Activated CD8-positive, alpha-beta memory T cell treated with anti-CD3 and anti-CD28 coated beads for 1 hour (primary cell): ENCODE measurements around the gene AHNAK2.

Experiments used
- DNase-seq, 2 donors: peaks; one replicate each; pipeline ENCODE4 v3.0.0-alpha.2; 2020; ENCODE audit warnings: low read depth in 1 of 2; ENCODE audit errors: extremely low read depth in 1 of 2

AHNAK2 gene

DNA sequence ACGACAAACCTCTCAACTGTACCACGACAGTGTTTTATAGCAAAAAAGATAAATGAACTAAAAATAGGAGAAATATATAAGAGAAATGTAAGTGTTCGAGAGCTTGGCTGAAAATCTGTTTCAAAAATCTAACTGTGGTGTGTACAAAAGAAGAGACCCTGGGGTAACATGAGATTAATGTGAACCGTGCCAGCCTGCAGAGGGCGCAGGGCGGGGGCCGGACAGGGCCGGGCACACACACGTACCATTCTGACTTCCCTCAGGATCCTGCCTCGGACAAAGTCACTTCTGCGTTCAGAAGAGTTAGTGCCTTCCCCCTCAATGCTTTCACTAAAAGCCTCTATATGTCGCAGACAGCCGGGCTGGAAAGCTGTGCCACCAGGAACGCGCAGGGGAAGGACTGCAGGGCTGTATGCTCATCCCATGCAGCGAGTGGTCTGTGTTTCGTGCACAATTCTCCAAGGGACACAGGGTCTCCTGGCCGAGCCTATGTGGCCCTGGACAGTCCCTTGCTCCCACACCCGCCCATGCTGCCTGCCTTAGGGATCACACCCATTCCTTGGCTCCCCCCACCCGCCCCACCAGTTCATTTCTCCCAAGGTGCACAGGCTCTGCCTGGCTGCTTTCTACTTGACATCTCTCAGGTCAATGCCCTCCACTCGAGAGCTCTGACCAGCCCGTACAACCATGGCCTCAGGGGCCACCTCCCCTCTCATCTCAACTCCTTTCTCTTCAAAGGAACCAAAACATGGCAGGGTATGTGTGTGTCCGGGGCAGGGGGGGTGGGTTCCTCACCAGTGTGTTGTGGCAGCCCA lies 34.2 kb upstream of the AHNAK2 start:
- DNase-seq = no peak

DNA sequence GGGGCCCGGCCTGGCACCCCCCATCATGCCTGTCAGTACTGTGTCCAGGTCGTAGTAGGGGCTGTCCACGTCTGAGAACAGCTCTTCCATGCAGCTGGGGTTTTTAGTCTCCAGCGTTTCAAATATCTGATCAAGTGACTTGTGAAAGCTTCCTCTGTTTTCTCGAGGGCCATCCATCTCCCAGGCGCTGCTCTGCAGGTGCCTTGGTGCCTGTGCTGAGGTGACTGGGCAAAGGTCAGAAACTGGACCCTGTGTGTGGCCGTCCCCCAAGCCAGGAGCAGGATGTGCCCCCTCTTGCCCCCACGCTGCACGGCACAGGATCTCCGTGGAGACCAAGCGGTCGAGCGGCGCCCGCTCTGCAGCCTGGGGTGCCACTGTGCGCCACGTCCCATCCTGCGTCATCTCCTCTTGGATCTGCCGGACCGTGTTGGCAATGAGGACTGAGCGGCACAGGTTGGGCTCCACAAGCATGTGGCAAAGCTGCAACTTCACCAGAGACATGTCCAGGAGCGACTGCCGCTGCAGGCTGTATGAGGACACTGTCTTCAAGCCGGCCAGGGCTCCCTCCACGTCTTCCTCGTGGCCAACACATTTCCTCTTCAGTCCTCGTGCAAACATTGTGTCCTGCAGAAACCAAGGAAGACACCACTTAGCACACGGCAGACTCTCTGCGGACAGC lies 33.3 kb upstream of the AHNAK2 start:
- DNase-seq = no peak

- DNase-seq = no peak
Measured at GRCh38 chr14:105010891-105011291, 32.7 kb upstream of the AHNAK2 start.

DNA sequence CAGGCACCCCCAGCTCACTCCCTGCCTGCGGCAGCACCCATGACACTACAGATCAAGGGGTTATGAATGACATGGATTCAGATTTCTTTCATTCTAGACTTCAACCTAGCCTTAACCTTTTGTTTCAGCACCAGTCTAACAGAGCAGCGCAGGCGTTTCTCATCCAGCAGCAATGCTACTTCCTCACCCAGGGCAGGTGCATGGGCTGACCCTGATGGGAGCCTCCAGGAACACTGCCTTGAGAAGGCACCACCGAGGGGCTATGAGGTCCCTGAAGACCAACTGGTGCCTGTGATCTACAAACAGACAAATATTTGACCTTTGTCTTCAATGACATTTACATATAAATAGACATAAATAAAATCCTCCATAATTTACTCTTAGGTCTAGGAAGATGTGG lies 31.9 kb upstream of the AHNAK2 start:
- no peak for DNase-seq

- no peak for DNase-seq
Measured at GRCh38 chr14:105007593-105008264, 29.6 kb upstream of the AHNAK2 start.

DNA sequence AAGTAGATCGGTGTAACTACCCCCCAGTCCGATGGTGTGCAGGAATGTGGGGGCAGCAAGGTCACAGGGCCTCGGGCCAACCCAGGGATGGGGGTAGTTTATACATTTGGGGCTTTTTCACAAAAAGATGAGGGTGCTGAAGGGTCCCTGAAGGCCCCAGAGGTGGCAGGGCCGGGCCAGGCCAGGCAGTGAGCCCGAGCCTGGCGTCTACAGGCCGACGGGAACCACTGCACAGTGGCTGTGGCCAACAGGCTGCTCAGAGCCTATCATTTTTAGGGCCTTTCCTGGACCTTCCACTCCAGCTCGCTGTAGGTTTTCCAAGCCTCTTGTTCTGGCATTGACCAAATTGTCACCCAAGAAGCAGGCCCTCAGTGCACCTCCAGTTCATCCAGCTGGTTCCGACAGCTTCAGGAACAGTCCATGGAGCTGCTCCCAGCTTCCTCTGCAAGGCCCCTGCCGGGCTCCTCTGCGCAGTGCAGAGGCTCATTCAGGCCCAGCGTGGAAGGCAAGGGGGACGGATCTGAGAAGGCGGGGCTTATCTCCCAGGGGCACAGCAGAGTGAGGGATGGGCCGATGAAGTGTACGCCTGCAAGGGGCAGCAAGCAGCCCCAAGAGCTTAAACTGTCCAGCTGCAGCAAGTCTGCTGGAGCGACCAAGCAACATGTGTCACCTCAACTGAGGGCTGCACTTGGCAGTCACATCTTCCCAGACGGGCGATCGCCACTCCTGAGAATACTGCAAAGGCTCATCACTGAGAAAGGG lies 28.8 kb upstream of the AHNAK2 start:
- DNase-seq = no peak

DNA sequence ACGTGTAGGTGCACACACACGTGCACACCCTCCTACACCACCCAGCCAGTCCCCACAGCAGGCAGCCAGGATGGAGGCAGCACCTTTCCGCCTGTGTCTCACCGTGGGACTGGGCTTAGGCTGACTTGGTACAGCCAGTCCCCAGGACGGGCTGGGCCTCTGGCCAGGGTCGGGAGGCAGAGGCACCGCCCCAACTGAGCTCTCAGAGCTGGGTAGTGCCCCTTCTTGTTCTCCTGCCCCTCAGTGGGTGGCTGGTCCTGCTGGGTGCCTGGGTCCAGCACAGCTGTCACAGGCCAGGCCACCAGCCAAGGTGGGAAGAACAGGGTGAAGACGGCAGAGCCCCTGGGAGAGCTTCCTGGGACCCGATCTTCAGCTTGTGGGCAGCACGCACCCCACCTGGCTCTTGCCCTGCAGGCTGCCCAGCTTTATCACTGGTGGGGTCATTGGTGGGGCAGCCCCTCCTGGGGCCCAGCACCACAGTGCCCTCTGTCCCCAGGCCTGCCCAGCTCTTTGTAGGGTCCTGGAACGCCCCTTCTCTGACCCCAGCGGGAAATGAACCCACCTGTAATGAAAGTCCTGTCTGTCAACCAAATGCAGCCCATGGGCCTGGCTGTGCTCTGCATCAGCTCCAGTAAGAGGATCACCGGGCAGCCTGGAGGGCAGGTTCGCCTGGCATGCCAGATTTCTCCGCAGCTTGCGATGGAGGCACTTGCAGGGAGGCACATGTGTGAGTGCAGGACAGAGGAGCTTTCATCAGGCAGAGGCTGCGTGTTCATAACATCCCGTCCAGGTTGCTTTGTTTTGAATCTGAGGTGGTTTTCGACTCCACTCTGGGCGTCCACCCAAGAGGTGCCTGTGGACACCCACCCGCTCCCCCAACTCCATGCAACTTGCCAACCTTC lies 28.0 kb upstream of the AHNAK2 start:
- DNase-seq = no peak

DNA sequence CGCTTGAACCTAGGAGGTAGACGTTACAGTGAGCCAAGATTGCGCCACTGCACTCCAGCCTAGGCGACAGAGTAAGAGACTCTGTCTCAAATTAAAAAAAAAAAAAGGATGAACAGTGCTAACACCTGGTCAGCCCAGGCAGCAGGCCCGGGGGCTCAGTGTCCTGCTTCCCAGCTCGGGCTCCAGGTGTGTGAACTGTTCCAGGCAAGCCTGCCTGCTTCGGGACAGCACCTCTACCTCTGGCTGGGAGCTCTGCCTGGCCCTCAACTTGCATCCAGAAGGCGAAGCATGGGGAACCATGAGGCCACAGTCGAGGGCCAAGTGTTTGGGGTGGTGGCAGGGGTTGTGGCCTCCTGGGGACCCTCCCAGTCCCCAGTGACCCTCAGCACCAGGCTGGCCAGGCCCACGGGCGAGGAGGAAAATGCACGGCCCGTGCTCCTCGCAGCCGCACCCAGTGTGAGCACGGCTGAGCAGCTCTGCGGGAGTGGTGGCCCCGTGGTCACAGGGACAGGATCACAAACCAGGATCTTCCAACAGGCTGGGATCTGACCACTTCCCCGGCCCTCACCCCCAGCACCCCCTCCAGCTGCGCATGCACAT lies 27.3 kb upstream of the AHNAK2 start:
- no peak for DNase-seq

DNA sequence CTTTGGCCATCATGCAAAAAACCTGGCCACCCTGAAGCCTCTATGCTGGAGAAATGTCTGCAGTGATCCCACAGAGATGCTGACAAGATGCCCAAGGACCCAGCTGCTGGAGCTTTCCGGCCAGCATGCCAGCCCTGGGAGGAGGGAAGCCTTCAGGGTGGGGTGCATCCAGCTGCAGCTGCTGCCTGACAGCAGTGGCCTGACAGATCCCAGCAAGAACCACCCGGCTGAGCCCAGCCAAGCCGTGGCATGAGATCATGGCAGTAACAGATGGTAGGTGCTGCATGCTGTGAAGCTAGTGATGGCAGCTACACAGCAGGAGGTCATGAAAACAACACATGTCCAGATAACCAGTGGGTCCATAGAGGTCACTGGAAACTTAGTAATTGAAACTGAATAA lies 21.2 kb upstream of the AHNAK2 start:
- DNase-seq = no peak

DNA sequence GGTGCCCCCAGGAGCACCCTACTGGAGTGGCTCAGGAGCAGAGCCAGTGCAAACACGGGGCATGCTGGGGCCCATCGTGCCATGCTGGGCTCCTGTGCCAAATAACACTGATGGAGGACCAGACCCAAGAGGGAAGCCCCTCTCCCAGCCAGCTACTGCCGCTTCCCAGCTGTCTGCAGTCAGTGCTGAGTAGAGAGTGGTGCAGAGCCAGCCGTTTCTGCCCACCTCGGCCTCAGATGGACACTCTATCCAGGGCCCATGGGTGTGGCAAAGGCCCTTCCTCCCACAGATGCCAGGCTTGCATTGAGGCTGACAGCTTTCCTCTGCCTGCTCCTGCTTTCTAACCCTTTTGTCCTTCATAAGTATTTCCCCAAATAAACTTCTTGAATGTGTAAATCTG lies 20.6 kb upstream of the AHNAK2 start:
- DNase-seq = no peak

DNA sequence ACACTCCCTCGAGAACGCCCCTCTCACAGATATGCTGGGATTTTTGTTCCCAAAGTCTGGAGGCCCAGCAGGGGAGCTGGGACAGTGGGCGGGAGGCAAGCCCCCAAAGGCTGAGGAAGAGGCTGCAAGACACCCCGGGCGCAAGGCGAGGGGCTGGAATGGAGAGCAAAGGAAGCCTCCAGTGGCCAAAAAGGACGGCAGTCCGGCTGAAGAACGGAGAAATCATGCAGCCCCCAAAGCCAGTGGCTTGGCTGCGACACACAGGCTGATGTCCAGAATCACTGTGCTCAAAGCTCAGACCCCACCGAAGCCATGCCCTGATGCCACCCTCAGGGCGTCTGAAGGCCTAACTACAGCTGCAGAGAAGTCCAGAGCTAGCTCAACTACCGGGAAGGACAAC lies 18.3 kb upstream of the AHNAK2 start:
- DNase-seq = no peak

DNA sequence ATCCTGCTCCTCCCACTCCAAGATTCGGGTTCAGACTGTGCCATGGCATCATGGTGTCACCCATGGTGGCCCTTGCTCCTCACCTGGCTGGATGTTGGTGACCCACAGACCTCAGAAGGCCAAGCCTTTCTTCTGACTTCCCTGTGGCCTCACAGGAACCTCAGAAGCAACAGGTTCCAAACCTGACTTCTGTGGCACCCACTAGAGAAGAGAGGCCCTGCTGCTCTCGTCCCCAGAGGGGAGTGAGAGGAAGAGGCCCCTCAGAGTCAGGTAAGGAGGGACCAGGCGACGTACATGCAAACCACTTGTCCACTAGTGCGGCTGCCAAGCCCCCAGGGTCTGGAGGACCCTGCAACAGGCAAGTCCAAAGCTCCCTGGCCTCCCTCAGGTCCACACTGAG lies 17.9 kb upstream of the AHNAK2 start:
- DNase-seq = no peak

- no peak for DNase-seq
Measured at GRCh38 chr14:104994978-104995377, 16.8 kb upstream of the AHNAK2 start.

DNA sequence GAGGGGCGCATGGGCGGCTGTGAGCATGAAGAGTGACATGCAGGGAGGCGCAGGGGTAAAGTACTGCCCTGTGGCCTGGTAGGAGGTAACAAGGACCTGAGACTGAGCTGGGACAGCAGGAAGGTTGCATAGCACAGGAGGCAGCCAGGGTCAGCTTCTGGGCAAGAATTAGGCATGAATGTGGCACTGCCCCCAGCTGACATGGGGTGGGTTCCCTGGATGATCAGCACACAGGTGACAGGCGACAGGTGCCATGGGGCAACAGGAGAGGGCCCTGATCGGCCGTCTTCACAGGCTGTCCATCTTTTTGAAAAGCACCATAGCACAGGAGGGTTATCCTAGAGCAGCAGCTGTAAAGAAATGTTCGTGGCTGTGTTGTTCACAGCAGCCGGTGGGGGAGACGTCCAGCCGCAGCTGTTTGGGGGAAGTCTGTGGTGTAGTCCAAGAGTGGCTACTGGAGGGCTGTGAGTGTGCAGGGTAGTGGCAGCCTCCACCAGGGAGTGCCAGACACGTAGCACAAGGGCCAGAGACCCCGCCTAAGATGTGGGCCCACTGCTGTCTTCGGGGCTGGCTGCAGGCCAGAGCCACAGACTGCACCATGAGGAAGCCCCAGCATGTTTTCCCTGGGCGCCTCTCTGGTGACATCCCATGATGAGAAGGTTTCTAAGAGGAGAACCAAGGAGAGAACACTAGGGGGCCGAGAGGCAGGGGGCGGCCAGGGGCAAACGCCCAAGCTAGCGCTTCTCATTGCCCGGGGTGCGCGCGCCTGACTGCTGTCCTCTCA lies 15.8 kb upstream of the AHNAK2 start:
- DNase-seq = no peak

- DNase-seq = no peak
Measured at GRCh38 chr14:104993306-104993705, 15.1 kb upstream of the AHNAK2 start.

- no peak for DNase-seq
Measured at GRCh38 chr14:104992501-104992900, 14.3 kb upstream of the AHNAK2 start.

DNA sequence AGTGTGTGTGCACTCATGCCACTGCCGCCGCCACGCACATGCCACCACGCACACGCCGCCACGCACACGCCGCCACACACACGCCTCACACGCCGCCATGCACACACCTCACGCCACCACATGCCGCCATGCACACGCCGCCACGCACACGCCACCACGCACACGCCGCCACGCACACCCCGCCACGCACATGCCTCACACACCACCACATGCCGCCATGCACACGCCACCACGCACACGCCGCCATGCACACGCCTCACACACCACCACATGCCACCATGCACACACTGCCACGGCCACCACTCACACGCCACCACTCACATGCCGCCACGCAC lies 13.7 kb upstream of the AHNAK2 start:
- DNase-seq = no peak

DNA sequence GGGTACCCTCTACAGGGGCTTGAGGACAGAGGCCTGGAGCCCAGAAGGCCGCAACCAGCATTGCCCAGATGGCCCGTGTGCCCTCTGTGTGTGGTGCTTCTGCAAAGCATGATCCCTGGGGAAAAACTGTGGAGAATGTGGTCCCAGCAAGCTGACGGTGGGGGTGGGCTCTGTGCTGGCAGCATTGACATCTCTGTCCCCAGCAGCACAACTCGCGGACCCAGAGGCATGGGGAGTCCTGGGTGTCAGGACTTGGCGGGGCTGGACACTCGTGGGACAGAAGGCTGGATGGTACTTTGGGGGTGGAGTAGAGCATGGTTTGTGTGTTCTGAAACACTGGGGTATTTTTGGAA lies 11.8 kb upstream of the AHNAK2 start:
- DNase-seq = no peak

DNA sequence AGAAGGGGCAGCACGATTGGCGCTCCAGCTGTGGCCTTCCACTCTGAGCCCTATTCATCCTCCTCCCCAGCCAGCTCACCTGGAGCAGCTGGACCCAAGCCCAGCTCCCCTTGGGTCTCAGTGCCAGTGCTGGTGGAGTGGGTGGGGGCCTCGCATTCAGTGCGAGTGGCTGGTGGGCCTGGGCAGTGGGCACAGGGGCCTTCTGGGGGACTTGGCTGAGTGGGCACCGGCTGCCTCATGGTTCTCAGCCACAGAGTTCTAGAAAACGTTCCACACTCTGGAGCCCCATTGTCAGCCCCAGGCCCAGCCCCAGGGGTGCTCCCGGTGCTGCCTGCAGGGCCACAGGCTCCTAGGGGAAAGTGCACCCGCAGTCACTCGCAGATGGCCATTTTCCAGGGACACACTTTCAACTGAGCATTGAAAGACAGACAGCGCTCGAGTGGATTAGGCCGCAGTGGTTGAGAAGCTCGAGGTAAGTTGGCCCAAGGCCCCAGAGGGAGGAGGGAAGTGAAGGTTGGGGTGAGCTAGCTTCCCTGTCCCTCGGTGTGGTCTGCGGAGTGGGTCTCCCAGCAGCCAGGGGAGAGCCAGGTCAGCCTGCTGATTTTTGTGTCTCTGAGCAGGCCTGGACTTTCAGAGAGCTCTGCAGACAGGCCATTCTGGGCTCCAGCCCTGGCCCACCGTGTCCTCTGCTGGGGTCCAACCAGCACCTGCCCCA lies 11.2 kb upstream of the AHNAK2 start:
- no peak for DNase-seq
